Breast epithelium (tissue), 4 donors: ENCODE results near the gene SIGLEC9. TPM values are rescaled to one million over a fixed set of nuclear protein-coding genes. Genes with fewer than 3 reads are reported as not detected.

Source experiments
- DNase-seq, 2 donors: peaks; one replicate each; pipeline ENCODE4 v3.0.0-alpha.2; 2019; ENCODE audit warnings: low spot score in 2 of 2
- H3K27ac ChIP-seq, 2 donors: fragments of 200-600 bp; sonication (generic) in 1 of 2; one replicate each; pipeline ENCODE4 v1.5.1; 2016 to 2019; ENCODE audit warnings: mild to moderate bottlenecking in 1 of 2
- H3K27me3 ChIP-seq, 2 donors: fragments of 200-600 bp; sonication (generic) in 1 of 2; one replicate each; pipeline versions ENCODE4 v1.5.1 to v1.6.0; 2017 to 2019; ENCODE audit warnings: control low read depth in 1 of 2, mild to moderate bottlenecking in 1 of 2
- H3K36me3 ChIP-seq: fragments of 200-600 bp; one replicate; pipeline ENCODE4 v1.5.1; 2019
- H3K4me1 ChIP-seq, 2 donors: fragments of 200-600 bp; sonication (generic); one replicate each; pipeline ENCODE4 v1.5.1; 2016 to 2019; ENCODE audit warnings: control low read depth in 1 of 2
- H3K4me3 ChIP-seq, 3 donors: fragments of 200-600 bp; sonication (generic); 1 replicate in 2 of 3; 2 replicates in 1 of 3; pipeline ENCODE4 v1.5.1; 2016 to 2019; ENCODE audit warnings: mild to moderate bottlenecking in 3 of 3, moderate library complexity in 2 of 3
- H3K9me3 ChIP-seq, 2 donors: fragments of 200-600 bp; sonication (generic) in 1 of 2; one replicate each; pipeline ENCODE4 v1.5.1; 2016 to 2019; ENCODE audit warnings: control low read depth in 1 of 2
- POLR2A ChIP-seq: fragments of 450-650 bp; IDR thresholded peaks from one replicate; pipeline ENCODE4 v1.6.1; 2016; ENCODE audit warnings: antibody characterized with exemption, mild to moderate bottlenecking, moderate library complexity
- POLR2AphosphoS5 ChIP-seq, 3 donors: sonication (generic); formaldehyde crosslinking; IDR thresholded peaks; one replicate each; pipeline ENCODE4 v1.6.1; 2017; ENCODE audit warnings: antibody characterized with exemption in 3 of 3
- intact Hi-C: fragments of 100-400 bp; cut with DNase I; formaldehyde crosslinking; loops from one replicate; pipeline ENCODE4 v1.15.1; 2023; ENCODE audit warnings: low total_unique reads
- total RNA-seq, 3 donors: library from RNA; depleted of rRNA; stranded (reverse); fragments of >200 nt; gene quantifications; one replicate each; pipeline ENCODE4 v1.1.0, GENCODE V29; 2016
- TF ChIP-seq, protein P1 (sequence below), 3 donors: fragments of 450-650 bp; IDR thresholded peaks; one replicate each; pipeline ENCODE4 v1.5.1; 2016 to 2017; ENCODE audit warnings: antibody characterized with exemption in 3 of 3, mild to moderate bottlenecking in 3 of 3, moderate library complexity in 3 of 3

SIGLEC9 gene
- total RNA-seq, 3 donors from 2014 or later = 3.4 to 7.0 (median 4.3) TPM

DNA sequence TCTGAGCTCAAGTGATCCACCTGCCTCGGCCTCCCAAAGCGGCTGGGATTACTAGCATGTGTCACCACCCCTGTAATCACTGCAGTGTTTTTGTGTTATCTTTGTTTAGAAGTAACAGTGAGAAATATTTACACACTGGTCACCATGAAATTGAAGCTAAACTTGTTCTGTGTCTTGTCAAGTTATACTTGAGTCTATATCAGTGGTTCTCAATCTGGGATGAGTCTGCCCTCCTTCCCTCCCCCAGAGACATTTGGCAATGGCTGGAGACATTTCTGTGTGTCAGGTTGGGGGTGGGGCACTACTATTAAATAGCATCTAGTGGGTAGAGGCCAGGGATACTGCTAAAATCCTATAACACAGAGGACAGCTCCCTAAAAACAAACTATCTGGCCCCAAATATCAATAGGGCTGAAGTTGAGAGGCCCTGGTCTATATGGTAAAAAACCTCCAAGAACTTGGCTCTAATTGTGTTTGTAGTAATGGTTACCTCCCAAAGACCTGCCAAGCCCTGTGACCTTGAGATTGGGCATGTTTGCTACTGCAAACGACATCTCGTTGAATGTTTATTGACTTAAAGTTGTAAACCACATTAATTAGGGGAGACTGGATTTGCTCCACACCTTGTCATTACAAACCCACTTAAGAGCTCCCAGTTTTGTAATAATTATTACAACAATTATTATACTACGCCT lies 23.4 kb upstream of the SIGLEC9 start:
- H3K9me3 ChIP-seq = no peaks in the 10 kb centered on the region
- DNase-seq = no peak
- H3K27me3 ChIP-seq = no peaks in the 10 kb centered on the region
- intact Hi-C loops = no loop called here
- H3K4me1 ChIP-seq = no peaks in the 10 kb centered on the region
- no peaks in the 10 kb centered on the region for H3K36me3 ChIP-seq
- TF ChIP-seq, protein P1, sequence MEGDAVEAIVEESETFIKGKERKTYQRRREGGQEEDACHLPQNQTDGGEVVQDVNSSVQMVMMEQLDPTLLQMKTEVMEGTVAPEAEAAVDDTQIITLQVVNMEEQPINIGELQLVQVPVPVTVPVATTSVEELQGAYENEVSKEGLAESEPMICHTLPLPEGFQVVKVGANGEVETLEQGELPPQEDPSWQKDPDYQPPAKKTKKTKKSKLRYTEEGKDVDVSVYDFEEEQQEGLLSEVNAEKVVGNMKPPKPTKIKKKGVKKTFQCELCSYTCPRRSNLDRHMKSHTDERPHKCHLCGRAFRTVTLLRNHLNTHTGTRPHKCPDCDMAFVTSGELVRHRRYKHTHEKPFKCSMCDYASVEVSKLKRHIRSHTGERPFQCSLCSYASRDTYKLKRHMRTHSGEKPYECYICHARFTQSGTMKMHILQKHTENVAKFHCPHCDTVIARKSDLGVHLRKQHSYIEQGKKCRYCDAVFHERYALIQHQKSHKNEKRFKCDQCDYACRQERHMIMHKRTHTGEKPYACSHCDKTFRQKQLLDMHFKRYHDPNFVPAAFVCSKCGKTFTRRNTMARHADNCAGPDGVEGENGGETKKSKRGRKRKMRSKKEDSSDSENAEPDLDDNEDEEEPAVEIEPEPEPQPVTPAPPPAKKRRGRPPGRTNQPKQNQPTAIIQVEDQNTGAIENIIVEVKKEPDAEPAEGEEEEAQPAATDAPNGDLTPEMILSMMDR (IDR thresholded peaks at IDR 0.05) = no peak
- TF ChIP-seq POLR2AphosphoS5 (IDR thresholded peaks at IDR 0.05) = no peak
- TF ChIP-seq POLR2A = no peak
- H3K27ac ChIP-seq = no peak overlapping the region
- no peak overlapping the region for H3K4me3 ChIP-seq

DNA sequence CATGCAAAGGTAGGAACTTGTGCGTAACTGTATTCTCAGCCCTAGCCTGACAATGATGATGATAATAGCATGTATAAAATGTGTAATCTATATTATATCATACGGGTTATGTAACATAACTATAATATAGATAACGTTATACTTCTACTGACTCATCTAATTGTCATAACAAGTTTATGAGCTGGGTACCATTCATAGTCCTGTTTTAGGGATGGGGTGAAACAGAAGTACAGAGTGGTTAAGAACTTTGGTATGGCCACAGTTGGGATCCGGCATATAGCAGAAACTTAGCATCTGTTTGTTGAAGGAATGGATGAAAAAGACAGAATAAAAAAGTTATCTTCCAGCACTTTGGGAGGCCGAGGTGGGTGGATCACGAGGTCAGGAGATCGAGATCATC lies 21.7 kb upstream of the SIGLEC9 start:
- Histone ChIP-seq H3K27ac (no peak overlapping the region), H3K9me3 (no peaks in the 10 kb centered on the region), H3K36me3 (no peaks in the 10 kb centered on the region), H3K27me3 (no peaks in the 10 kb centered on the region), H3K4me3 (no peak overlapping the region), H3K4me1 (peaks cover 0 to 5% of the 10 kb centered on the region in 2 donors)
- no peak for DNase-seq
- intact Hi-C loops = no loop called here
- TF ChIP-seq POLR2AphosphoS5 (IDR thresholded peaks at IDR 0.05) (no peak), POLR2A (no peak)
- TF ChIP-seq, protein P1 (IDR thresholded peaks at IDR 0.05) = no peak

DNA sequence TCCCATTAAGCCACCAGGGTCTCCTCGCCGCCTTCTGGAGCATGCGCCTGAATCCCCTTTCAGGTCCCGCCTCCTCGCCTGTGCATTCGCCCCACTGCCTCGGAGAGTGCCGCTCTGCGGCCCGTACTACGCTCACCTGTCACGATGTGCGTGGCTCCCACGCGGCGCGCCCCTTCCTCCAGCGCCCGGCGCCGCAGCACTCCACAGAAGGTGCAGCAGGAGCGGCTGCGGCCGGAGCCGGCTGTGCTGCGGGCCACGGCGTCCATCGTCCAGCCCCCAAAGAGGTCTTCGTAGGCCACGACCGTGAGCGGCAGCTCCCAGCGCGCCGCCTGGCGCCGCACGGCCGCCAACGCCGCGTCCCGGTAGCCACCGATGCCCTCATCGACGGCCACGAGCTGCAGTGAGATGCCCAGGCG lies 20.8 kb upstream of the SIGLEC9 start:
- Histone ChIP-seq H3K36me3 (no peaks in the 10 kb centered on the region), H3K27ac (no peak overlapping the region), H3K4me1 (peaks cover 0 to 5% of the 10 kb centered on the region in 2 donors), H3K9me3 (no peaks in the 10 kb centered on the region), H3K4me3 (peak overlapping the region in 1 of 3 donors; percentile 47), H3K27me3 (no peaks in the 10 kb centered on the region)
- intact Hi-C loops = no loop called here
- DNase-seq = no peak
- TF ChIP-seq POLR2A (no peak), POLR2AphosphoS5 (IDR thresholded peaks at IDR 0.05) (no peak)
- TF ChIP-seq, protein P1 (IDR thresholded peaks at IDR 0.05) = no peak

DNA sequence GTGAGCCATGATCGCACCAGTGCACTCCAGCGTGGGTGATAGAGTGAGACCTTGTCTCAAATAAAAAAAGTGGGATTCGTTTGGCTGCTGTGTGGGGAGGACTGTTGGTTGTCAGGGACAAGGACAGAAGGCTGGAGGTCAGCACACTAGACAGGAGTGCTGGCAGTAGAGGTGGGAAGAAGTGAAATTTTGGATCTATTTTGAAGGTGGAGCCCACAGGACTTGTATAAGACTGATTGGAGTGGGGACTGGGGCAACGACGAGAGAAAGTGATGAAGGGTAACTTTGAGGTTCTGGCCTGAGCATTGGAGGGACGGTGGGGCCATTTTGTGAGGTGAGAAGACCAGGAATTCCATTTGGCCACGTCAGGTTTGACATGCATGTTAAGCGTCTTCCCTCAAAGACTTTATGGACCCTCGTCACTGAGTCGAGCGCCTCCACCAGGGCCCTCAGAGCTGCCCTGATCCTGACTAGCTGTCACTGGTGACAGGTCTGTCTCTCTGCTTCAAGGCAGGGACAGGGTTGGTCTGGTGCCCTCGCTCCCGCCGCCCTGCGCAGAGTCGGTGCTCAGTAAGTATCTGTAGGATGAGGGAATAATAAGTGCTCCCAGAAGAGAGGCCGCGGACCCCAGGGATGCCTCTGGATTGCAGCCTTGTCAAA lies 17.2 kb upstream of the SIGLEC9 start:
- no peaks in the 10 kb centered on the region for H3K9me3 ChIP-seq
- peak overlapping the region; percentile 79 to 85 (median 85) for H3K4me3 ChIP-seq
- H3K4me1 ChIP-seq = peaks cover 0 to 5% of the 10 kb centered on the region in 2 donors
- no peaks in the 10 kb centered on the region for H3K27me3 ChIP-seq
- H3K27ac ChIP-seq = peak overlapping the region; percentile 79 to 81
- DNase-seq = no peak
- H3K36me3 ChIP-seq = no peaks in the 10 kb centered on the region
- TF ChIP-seq POLR2A (no peak), POLR2AphosphoS5 (IDR thresholded peaks at IDR 0.05) (no peak)
- TF ChIP-seq, protein P1 (IDR thresholded peaks at IDR 0.05) = no peak
- intact Hi-C loops = no loop called here
